GM23338 (cell line): ENCODE results near the gene MRPS31. TPM values are rescaled to one million over a fixed set of nuclear protein-coding genes. Genes with fewer than 3 reads are reported as not detected.
A peak's percentile ranks its signal among the peaks of the same experiment; 100 is the strongest.

ENCODE experiments used
- ATAC-seq: fragments of 200-7000 bp; cut with Tn5 transposase; 3 replicates; pipeline ENCODE4 v1.9.1; 2020
- DNase-seq: peaks from one replicate; pipeline ENCODE4 v3.0.0-alpha.2; 2015; ENCODE audit warnings: low spot score
- H2AFZ ChIP-seq: fragments of 200-600 bp; sonication (generic); 2 replicates; pipeline ENCODE4 v1.8.0; 2016; ENCODE audit warnings: antibody characterized with exemption, mild to moderate bottlenecking, moderate library complexity
- H3F3A ChIP-seq: fragments of 200-600 bp; sonication (generic); replicated peaks from 2 replicates; pipeline ENCODE4 v1.8.0; 2017; ENCODE audit warnings: antibody characterized with exemption, mixed run types, low read depth
- H3K27ac ChIP-seq: fragments of 200-600 bp; sonication (generic); 2 replicates; pipeline ENCODE4 v1.6.1; 2016; ENCODE audit warnings: low read depth
- H3K27me3 ChIP-seq: fragments of 200-600 bp; sonication (generic); 2 replicates; pipeline ENCODE4 v1.8.0; 2016; ENCODE audit warnings: mild to moderate bottlenecking, mixed run types, moderate library complexity; ENCODE audit not compliant: insufficient read depth
- H3K36me3 ChIP-seq: fragments of 200-600 bp; sonication (generic); 2 replicates; pipeline ENCODE4 v1.8.0; 2016; ENCODE audit warnings: mild to moderate bottlenecking; ENCODE audit not compliant: insufficient read depth
- H3K4me1 ChIP-seq: fragments of 200-600 bp; sonication (generic); 2 replicates; pipeline ENCODE4 v1.8.0; 2016; ENCODE audit warnings: mild to moderate bottlenecking, moderate library complexity; ENCODE audit not compliant: insufficient read depth
- H3K4me2 ChIP-seq: fragments of 200-600 bp; sonication (generic); 2 replicates; pipeline ENCODE4 v1.7.1; 2017; ENCODE audit warnings: mixed run types
- H3K4me3 ChIP-seq: fragments of 200-600 bp; sonication (generic); 2 replicates; pipeline ENCODE4 v1.6.1; 2016; ENCODE audit warnings: mixed run types
- H3K79me2 ChIP-seq: fragments of 200-600 bp; sonication (generic); replicated peaks from 2 replicates; pipeline ENCODE4 v1.8.0; 2017; ENCODE audit warnings: mild to moderate bottlenecking; ENCODE audit not compliant: insufficient read depth
- H3K9me2 ChIP-seq: fragments of 200-600 bp; sonication (generic); 2 replicates; pipeline ENCODE4 v1.8.0; 2017; ENCODE audit not compliant: insufficient read depth
- H4K20me1 ChIP-seq: fragments of 200-600 bp; sonication (generic); replicated peaks from 2 replicates; pipeline ENCODE4 v1.8.0; 2017; ENCODE audit warnings: mild to moderate bottlenecking; ENCODE audit not compliant: insufficient read depth
- H3K27ac Mint-ChIP-seq: 2 replicates; pipeline ENCODE4 v1.8.0; 2020; ENCODE audit warnings: inconsistent platforms, mild to moderate bottlenecking, moderate library complexity, mixed read lengths
- H3K27me3 Mint-ChIP-seq: 3 replicates; pipeline ENCODE4 v1.8.0; 2022; ENCODE audit warnings: low read depth, mild to moderate bottlenecking, moderate library complexity, mixed read lengths, inconsistent platforms; ENCODE audit not compliant: insufficient read depth, poor library complexity
- H3K36me3 Mint-ChIP-seq: 3 replicates; pipeline ENCODE4 v1.8.0; 2021; ENCODE audit warnings: low read depth, mild to moderate bottlenecking, inconsistent platforms, moderate library complexity, mixed read lengths
- H3K4me1 Mint-ChIP-seq: 3 replicates; pipeline ENCODE4 v1.8.0; 2020; ENCODE audit warnings: mild to moderate bottlenecking, inconsistent platforms, mixed read lengths
- H3K4me3 Mint-ChIP-seq: 3 replicates; pipeline ENCODE4 v1.8.0; 2021; ENCODE audit warnings: moderate library complexity, mild to moderate bottlenecking, inconsistent platforms, mixed read lengths
- H3K9me3 Mint-ChIP-seq: 3 replicates; pipeline ENCODE4 v1.8.0; 2020; ENCODE audit warnings: moderate library complexity, mild to moderate bottlenecking, inconsistent platforms, mixed read lengths
- CREB1 ChIP-seq: fragments of 250-450 bp; sonication (Bioruptor Pico); IDR thresholded peaks from 2 replicates; pipeline ENCODE4 v1.5.0; 2020; ENCODE audit warnings: low read depth, mild to moderate bottlenecking, moderate library complexity
- EZH2phosphoT487 ChIP-seq: fragments of 200-600 bp; sonication (generic); IDR thresholded peaks from one replicate; pipeline ENCODE4 v1.8.1; 2018; ENCODE audit warnings: antibody characterized with exemption; ENCODE audit not compliant: unreplicated experiment
- NANOG ChIP-seq: IDR thresholded peaks from 2 replicates; pipeline ENCODE4 v1.6.1; 2016; ENCODE audit warnings: antibody characterized with exemption, borderline replicate concordance
- POLR2AphosphoS5 ChIP-seq: IDR thresholded peaks from 2 replicates; pipeline ENCODE4 v1.6.1; 2016; ENCODE audit warnings: antibody characterized with exemption, low read depth
- REST ChIP-seq: IDR thresholded peaks from one replicate; pipeline ENCODE4 v1.6.1; 2018; ENCODE audit warnings: antibody characterized with exemption; ENCODE audit not compliant: unreplicated experiment
- ZNF114 ChIP-seq: fragments of 250-450 bp; sonication (Bioruptor Pico); IDR thresholded peaks from 2 replicates; pipeline ENCODE4 v1.5.0; 2020; ENCODE audit warnings: mild to moderate bottlenecking, moderate library complexity
- ZNF331 ChIP-seq: fragments of 250-450 bp; sonication (Bioruptor Pico); IDR thresholded peaks from 2 replicates; pipeline ENCODE4 v1.5.0; 2020; ENCODE audit warnings: low read depth, mild to moderate bottlenecking, moderate library complexity
- ZNF462 ChIP-seq: fragments of 250-450 bp; sonication (Bioruptor Pico); IDR thresholded peaks from 2 replicates; pipeline ENCODE4 v1.5.0; 2020; ENCODE audit warnings: mild to moderate bottlenecking, moderate library complexity
- polyA plus RNA-seq: library from polyadenylated mRNA; unstranded; fragments of >200 nt; fragmentation: Nextera tagmentation; extraction: Ambion mirVana; gene quantifications from 2 replicates; pipeline ENCODE4 v1.2.1, GENCODE V29; 2016
- total RNA-seq: library from RNA; depleted of rRNA; stranded (reverse); fragments of >200 nt; shearing (Covaris generic); gene quantifications from 2 replicates; pipeline ENCODE4 v1.2.3, GENCODE V29; 2014
- TF ChIP-seq, protein P1 (sequence below), 2 experiments: fragments of 200-600 bp in 1 of 2; sonication (generic) in 1 of 2; conservative IDR thresholded peaks; 2 replicates each; pipeline versions ENCODE4 v1.5.1 to v1.6.1; 2016 to 2017; ENCODE audit warnings: antibody characterized with exemption in 2 of 2, low read depth in 2 of 2, mild to moderate bottlenecking in 2 of 2, moderate library complexity in 1 of 2

Gene MRPS31
- total and polyA plus RNA-seq, 2 experiments from 2014 or later = 26.8 to 62.7 TPM

DNA sequence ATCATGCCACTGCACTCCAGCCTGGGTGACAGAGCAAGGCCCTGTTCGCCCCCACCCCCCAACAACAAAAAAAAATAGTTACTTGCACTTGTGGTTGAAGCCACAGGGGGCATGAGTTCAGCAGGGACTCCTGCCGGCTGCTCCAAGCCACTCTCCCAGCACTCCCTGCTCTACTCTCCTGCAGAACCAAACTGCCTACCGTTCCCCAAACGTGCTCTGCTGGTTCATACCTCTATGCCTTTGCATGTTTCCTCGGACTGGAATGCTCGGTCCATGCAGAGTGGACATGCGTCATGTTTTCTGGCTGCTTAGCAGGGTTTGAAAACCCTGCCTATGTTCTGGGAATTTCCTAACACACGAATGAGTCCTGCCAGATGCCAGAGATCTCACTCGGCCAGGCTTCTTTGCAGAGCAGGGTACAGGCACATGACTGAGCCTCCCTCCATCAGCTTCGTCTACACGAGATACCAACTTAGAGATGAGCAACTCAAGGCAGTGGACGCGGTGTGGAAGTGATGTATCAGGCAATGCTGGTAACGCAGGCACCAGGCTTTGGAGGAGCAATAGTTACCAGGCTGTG is 9.9 kb upstream of the MRPS31 start:
- Histone ChIP-seq H4K20me1 (no peaks in the 10 kb centered on the region), H3F3A (no peaks in the 10 kb centered on the region), H3K4me1 (no peaks in the 10 kb centered on the region), H3K4me3 (no peak overlapping the region), H3K27me3 (no peaks in the 10 kb centered on the region), H2AFZ (peak overlapping the region; percentile 95), H3K36me3 (no peaks in the 10 kb centered on the region), H3K27ac (no peak overlapping the region), H3K4me2 (no peak overlapping the region), H3K9me2 (no peaks in the 10 kb centered on the region), H3K79me2 (no peaks in the 10 kb centered on the region)
- H3K27me3 Mint-ChIP-seq = no peaks in the 10 kb centered on the region
- DNase-seq = peak; percentile 43
- H3K27ac Mint-ChIP-seq = no peak overlapping the region
- H3K36me3 Mint-ChIP-seq = no peaks in the 10 kb centered on the region; the same call in 2 of the 3 replicates
- no peak overlapping the region for H3K4me3 Mint-ChIP-seq
- no peaks in the 10 kb centered on the region for H3K9me3 Mint-ChIP-seq
- TF ChIP-seq POLR2AphosphoS5 = no peak
- TF ChIP-seq CREB1 = no peak
- TF ChIP-seq REST = no peak
- no peak for TF ChIP-seq EZH2phosphoT487
- TF ChIP-seq ZNF462 (CRISPR knock-in tag) = no peak
- no peak for TF ChIP-seq ZNF331 (CRISPR knock-in tag)
- TF ChIP-seq NANOG = no peak
- TF ChIP-seq, protein P1, sequence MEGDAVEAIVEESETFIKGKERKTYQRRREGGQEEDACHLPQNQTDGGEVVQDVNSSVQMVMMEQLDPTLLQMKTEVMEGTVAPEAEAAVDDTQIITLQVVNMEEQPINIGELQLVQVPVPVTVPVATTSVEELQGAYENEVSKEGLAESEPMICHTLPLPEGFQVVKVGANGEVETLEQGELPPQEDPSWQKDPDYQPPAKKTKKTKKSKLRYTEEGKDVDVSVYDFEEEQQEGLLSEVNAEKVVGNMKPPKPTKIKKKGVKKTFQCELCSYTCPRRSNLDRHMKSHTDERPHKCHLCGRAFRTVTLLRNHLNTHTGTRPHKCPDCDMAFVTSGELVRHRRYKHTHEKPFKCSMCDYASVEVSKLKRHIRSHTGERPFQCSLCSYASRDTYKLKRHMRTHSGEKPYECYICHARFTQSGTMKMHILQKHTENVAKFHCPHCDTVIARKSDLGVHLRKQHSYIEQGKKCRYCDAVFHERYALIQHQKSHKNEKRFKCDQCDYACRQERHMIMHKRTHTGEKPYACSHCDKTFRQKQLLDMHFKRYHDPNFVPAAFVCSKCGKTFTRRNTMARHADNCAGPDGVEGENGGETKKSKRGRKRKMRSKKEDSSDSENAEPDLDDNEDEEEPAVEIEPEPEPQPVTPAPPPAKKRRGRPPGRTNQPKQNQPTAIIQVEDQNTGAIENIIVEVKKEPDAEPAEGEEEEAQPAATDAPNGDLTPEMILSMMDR (conservative IDR thresholded peaks at IDR 0.05; ENCODE audit: low read depth in 2 of 2) = no peak; a peak in 1 of 4 replicates
- no peak for TF ChIP-seq ZNF114 (CRISPR knock-in tag)
- ATAC-seq = peak; percentile 33
- H3K4me1 Mint-ChIP-seq = peaks cover 13% of the 10 kb centered on the region
